H1 (cell line): ENCODE results near the gene ARRDC2. TPM values are rescaled to one million over a fixed set of nuclear protein-coding genes. Genes with fewer than 3 reads are reported as not detected.

Source experiments
- CTCF ChIA-PET: fragments of 300-600 bp; sonication (Branson Sonifier 250); formaldehyde crosslinking; loops from one replicate; lab custom pipeline; 2021; ENCODE audit not compliant: partially characterized antibody; lab: Charles Lee
- POLR2A ChIA-PET: fragments of 300-600 bp; sonication (Branson Sonifier 250); formaldehyde crosslinking; loops from one replicate; lab custom pipeline; 2021; ENCODE audit warnings: inconsistent platforms; ENCODE audit not compliant: partially characterized antibody; lab: Charles Lee
- DNase-seq, 2 experiments: peaks; one replicate each; pipeline versions ENCODE4 v3.0.0 to v3.0.0-alpha.2; 2010 to 2022; ENCODE audit warnings: low spot score in 2 of 2, low read depth in 1 of 2, mixed read lengths in 1 of 2
- FAIRE-seq: peaks from 2 replicates; lab custom pipeline; 2011; peaks lifted over from hg19 to GRCh38; lab: Jason Lieb, UNC
- H2AFZ ChIP-seq: 2 replicates; pipeline ENCODE4 v1.8.1; 2012; ENCODE audit warnings: low read length, inconsistent platforms
- H2AK5ac ChIP-seq: 2 replicates; pipeline ENCODE4 v1.6.1; 2013; ENCODE audit warnings: low read depth, low read length
- H2BK120ac ChIP-seq: replicated peaks from 2 replicates; pipeline ENCODE3; 2013; ENCODE audit warnings: low read depth, low read length, inconsistent platforms
- H2BK12ac ChIP-seq: 2 replicates; pipeline ENCODE4 v1.6.1; 2013; ENCODE audit warnings: low read depth, low read length
- H2BK15ac ChIP-seq: 2 replicates; pipeline ENCODE4 v1.6.1; 2013; ENCODE audit warnings: low read length
- H2BK20ac ChIP-seq: 2 replicates; pipeline ENCODE4 v1.6.1; 2013; ENCODE audit warnings: low read length
- H2BK5ac ChIP-seq: 2 replicates; pipeline ENCODE4 v1.6.1; 2013; ENCODE audit warnings: low read depth, low read length
- H3K14ac ChIP-seq: 2 replicates; pipeline ENCODE4 v1.6.1; 2013; ENCODE audit warnings: inconsistent platforms; ENCODE audit not compliant: insufficient read length
- H3K18ac ChIP-seq: 2 replicates; pipeline ENCODE4 v1.6.1; 2013; ENCODE audit warnings: low read length; ENCODE audit errors: extremely low read depth
- H3K23ac ChIP-seq: 2 replicates; pipeline ENCODE4 v1.6.1; 2013; ENCODE audit warnings: inconsistent platforms; ENCODE audit not compliant: insufficient read length
- H3K23me2 ChIP-seq: 2 replicates; pipeline ENCODE4 v1.6.1; 2013; ENCODE audit warnings: low read depth, low read length
- H3K27ac ChIP-seq: 2 replicates; pipeline ENCODE4 v1.6.1; 2011; ENCODE audit warnings: low read depth, low read length, inconsistent platforms
- H3K27me3 ChIP-seq, 4 experiments: replicated peaks in 1 of 4; 1 replicate in 1 of 4; 2 replicates in 3 of 4; pipeline versions ENCODE4 v1.6.1 to v1.8.1; 2011 to 2013; ENCODE audit warnings: low read length in 3 of 4, mild to moderate bottlenecking in 3 of 4, inconsistent platforms in 2 of 4, mixed read lengths in 2 of 4, moderate library complexity in 1 of 4; ENCODE audit not compliant: control insufficient read depth in 3 of 4, insufficient read depth in 3 of 4; ENCODE audit errors: extremely low read depth in 1 of 4
- H3K36me3 ChIP-seq, 4 experiments: 2 replicates each; pipeline versions ENCODE4 v1.6.1 to v1.8.1; 2011 to 2013; ENCODE audit warnings: mild to moderate bottlenecking in 4 of 4, low read length in 3 of 4, moderate library complexity in 2 of 4, control low read depth in 1 of 4, inconsistent platforms in 1 of 4; ENCODE audit not compliant: insufficient read depth in 4 of 4, control insufficient read depth in 2 of 4
- H3K4ac ChIP-seq: replicated peaks from 2 replicates; pipeline ENCODE3; 2013; ENCODE audit warnings: low read length, low read depth, mixed read lengths, inconsistent platforms; ENCODE audit not compliant: insufficient read length
- H3K4me1 ChIP-seq, 4 experiments: replicated peaks in 1 of 4; 1 replicate in 1 of 4; 2 replicates in 3 of 4; pipeline versions ENCODE4 v1.6.1 to v1.8.1; 2011 to 2013; ENCODE audit warnings: low read length in 3 of 4, inconsistent platforms in 2 of 4, mixed read lengths in 1 of 4; ENCODE audit not compliant: insufficient read depth in 4 of 4, control insufficient read depth in 3 of 4
- H3K4me2 ChIP-seq, 2 experiments: 2 replicates each; pipeline versions ENCODE4 v1.6.1 to v1.8.1; 2011 to 2013; ENCODE audit warnings: low read depth in 2 of 2, low read length in 2 of 2, control low read depth in 1 of 2, inconsistent platforms in 1 of 2, mild to moderate bottlenecking in 1 of 2; ENCODE audit not compliant: insufficient read depth in 1 of 2
- H3K4me3 ChIP-seq, 4 experiments: fragments of 200-600, 300-600 bp in 1 of 4; sonication (generic), shearing (Covaris generic), sonication (Bioruptor Twin) in 1 of 4; 2 replicates each; pipeline versions ENCODE4 v1.5.1 to v1.8.1; 2011 to 2016; ENCODE audit warnings: low read length in 4 of 4, low read depth in 3 of 4, control low read depth in 2 of 4, inconsistent platforms in 2 of 4, mild to moderate bottlenecking in 2 of 4, mixed read lengths in 1 of 4, moderate library complexity in 1 of 4; ENCODE audit not compliant: insufficient read depth in 2 of 4; ENCODE audit errors: extremely low read depth in 1 of 4
- H3K56ac ChIP-seq: replicated peaks from 2 replicates; pipeline ENCODE3; 2013; ENCODE audit warnings: low read depth, mild to moderate bottlenecking, mixed read lengths, low read length, inconsistent platforms; ENCODE audit not compliant: insufficient read length
- H3K79me1 ChIP-seq: 2 replicates; pipeline ENCODE4 v1.6.1; 2013; ENCODE audit warnings: low read depth, low read length, control low read depth
- H3K79me2 ChIP-seq, 2 experiments: 2 replicates each; pipeline versions ENCODE4 v1.6.1 to v1.8.1; 2012 to 2013; ENCODE audit warnings: low read length in 2 of 2, mild to moderate bottlenecking in 2 of 2, inconsistent platforms in 1 of 2; ENCODE audit not compliant: insufficient read depth in 2 of 2, control insufficient read depth in 1 of 2
- H3K9ac ChIP-seq, 4 experiments: replicated peaks in 1 of 4; 1 replicate in 1 of 4; 2 replicates in 3 of 4; pipeline versions ENCODE4 v1.6.1 to v1.8.1; 2011 to 2013; ENCODE audit warnings: low read depth in 3 of 4, low read length in 3 of 4, control low read depth in 2 of 4, mild to moderate bottlenecking in 2 of 4, moderate library complexity in 2 of 4, inconsistent platforms in 1 of 4; ENCODE audit errors: extremely low read depth in 1 of 4
- H3K9me3 ChIP-seq, 2 experiments: 2 replicates each; pipeline versions ENCODE4 v1.6.1 to v1.8.1; 2012 to 2013; ENCODE audit warnings: mild to moderate bottlenecking in 2 of 2, moderate library complexity in 2 of 2, control low read depth in 1 of 2, inconsistent platforms in 1 of 2, low read depth in 1 of 2, low read length in 1 of 2, mixed read lengths in 1 of 2; ENCODE audit not compliant: insufficient read depth in 2 of 2
- H4K20me1 ChIP-seq, 2 experiments: replicated peaks in 1 of 2; 2 replicates each; pipeline versions ENCODE3 to v1.8.1; 2011 to 2013; ENCODE audit warnings: inconsistent platforms in 2 of 2, low read length in 2 of 2, mild to moderate bottlenecking in 1 of 2; ENCODE audit not compliant: insufficient read depth in 2 of 2, control insufficient read depth in 1 of 2
- H4K5ac ChIP-seq: 2 replicates; pipeline ENCODE4 v1.6.1; 2013; ENCODE audit warnings: low read length, low read depth, mixed read lengths, inconsistent platforms; ENCODE audit not compliant: insufficient read length
- H4K8ac ChIP-seq: 2 replicates; pipeline ENCODE4 v1.8.0; 2013; ENCODE audit warnings: mild to moderate bottlenecking, moderate library complexity, low read length, inconsistent platforms; ENCODE audit not compliant: insufficient read depth; ENCODE audit errors: extremely low read depth
- H4K91ac ChIP-seq: replicated peaks from 2 replicates; pipeline ENCODE3; 2013; ENCODE audit warnings: low read length, mixed read lengths, inconsistent platforms; ENCODE audit not compliant: insufficient read length
- BACH1 ChIP-seq: IDR thresholded peaks from 2 replicates; pipeline ENCODE4 v1.6.1; 2012; ENCODE audit warnings: low read length, improper control_type of control experiment
- KDM1A ChIP-seq: fragments of 200-600, 300-600 bp; sonication (generic); IDR thresholded peaks from 2 replicates; pipeline ENCODE4 v1.7.1; 2016; ENCODE audit warnings: mild to moderate bottlenecking, low read length, borderline replicate concordance
- RXRA ChIP-seq: IDR thresholded peaks from 2 replicates; pipeline ENCODE4 v1.6.1; 2011; ENCODE audit warnings: low read depth, mild to moderate bottlenecking, low read length, moderate library complexity; ENCODE audit not compliant: insufficient read depth
- WGBS, 2 experiments: shearing (Covaris generic) in 1 of 2; methylation state at CpG; one replicate each; pipeline versions ENCODE4 v1.1.6 to v1.1.7; 2013 to 2015; ENCODE audit warnings: low lambda C conversion rate in 2 of 2, mixed read lengths in 2 of 2, inconsistent platforms in 1 of 2, low coverage in 1 of 2, missing lambda C conversion rate in 1 of 2; ENCODE audit not compliant: insufficient replicate concordance in 2 of 2, insufficient coverage in 1 of 2, insufficient read length in 1 of 2; ENCODE audit errors: extremely low coverage in 1 of 2, missing lambda C conversion rate in 1 of 2; 5-methylcytosine and 5-hydroxymethylcytosine counted together
- polyA plus RNA-seq, 7 experiments: library from polyadenylated mRNA; depleted of rRNA in 3 of 7; stranded (reverse) in 5 of 7; unstranded in 2 of 7; fragments of >200 nt in 5 of 7; fragments of 200-250 nt in 2 of 7; gene quantifications; 1 replicate in 5 of 7; 2 replicates in 1 of 7; 4 replicates in 1 of 7; pipeline versions ENCODE4 v1.2.1 to v1.2.3, GENCODE V29; 2011 to 2013; ENCODE audit warnings: missing spikeins in 2 of 7, mixed read lengths in 2 of 7
- total RNA-seq: library from RNA; stranded (reverse); fragmentation: NEBNext Ultra II Directional; extraction: Animal tissue kit (Norgen Biotek cat#: 25700); gene quantifications from 2 replicates; pipeline ENCODE4 v1.2.1, GENCODE V29; 2021

ARRDC2 gene
- total and polyA plus RNA-seq, 2 of the 8 experiments (the other 6 are each of a cell fraction or from before 2014, with no cell fraction given) = 5.4 to 6.9 TPM

GRCh38 chr19:17981611-17982010 is 26.4 kb upstream of the ARRDC2 start:
- Histone ChIP-seq H4K20me1 (no peaks in the 10 kb centered on the region), H3K27ac (no peak overlapping the region), H4K5ac (no peak overlapping the region), H3K56ac (no peak overlapping the region), H3K4me2 (no peak overlapping the region), H2BK5ac (no peak overlapping the region), H3K79me1 (no peaks in the 10 kb centered on the region; the same call in none of the 2 replicates), H3K9me3 (no peaks in the 10 kb centered on the region), H3K18ac (no peak overlapping the region), H3K23ac (no peak overlapping the region), H2BK120ac (no peak overlapping the region), H2BK20ac (no peak overlapping the region), H2AK5ac (no peak overlapping the region), H3K4me3 (no peak overlapping the region), H3K9ac (no peak overlapping the region), H3K36me3 (peaks cover 0 to 5% (median 1%) of the 10 kb centered on the region in 4 experiments; a peak in 2 of 8 replicates), H3K23me2 (no peaks in the 10 kb centered on the region), H2AFZ (no peak overlapping the region), H3K4ac (no peak overlapping the region), H2BK15ac (no peak overlapping the region), H2BK12ac (no peak overlapping the region), H4K8ac (no peak overlapping the region), H3K4me1 (no peaks in the 10 kb centered on the region), H3K79me2 (no peaks in the 10 kb centered on the region), H3K27me3 (no peaks in the 10 kb centered on the region; a peak in 1 of 7 replicates), H3K14ac (no peak overlapping the region), H4K91ac (no peak overlapping the region)
- WGBS, 2 experiments = 97% methylated on average over 35 of the region's 38 CpGs; no CpG with 5 or more reads in 1 of the 2 experiments
- no peak for TF ChIP-seq KDM1A
- TF ChIP-seq BACH1 = no peak
- TF ChIP-seq RXRA = no peak
- POLR2A ChIA-PET = interaction anchor here (1.4 kb wide), 1 partner anchor 32 kb away, joined by 3 read pairs; no protein-coding TSS in a partner anchor
- CTCF ChIA-PET = interaction anchor here (0.8 to 2.2 kb wide), 4 partner anchors 15 to 44 kb away, joined by 3 to 9 read pairs (median 4); no protein-coding TSS in a partner anchor
- FAIRE-seq (no peak), DNase-seq (no peak)
